Stimulated activated CD8-positive, alpha-beta memory T cell treated with anti-CD3 and anti-CD28 coated beads, Interleukin-15, amount 100 ng/mL, for 48 hours (primary cell): Measurements from ENCODE around the gene MYH9.

ENCODE experiments used
- DNase-seq, 2 donors: peaks; one replicate each; pipeline ENCODE4 v3.0.0-alpha.2; 2020; ENCODE audit warnings: low read depth in 2 of 2

The MYH9 gene

DNA sequence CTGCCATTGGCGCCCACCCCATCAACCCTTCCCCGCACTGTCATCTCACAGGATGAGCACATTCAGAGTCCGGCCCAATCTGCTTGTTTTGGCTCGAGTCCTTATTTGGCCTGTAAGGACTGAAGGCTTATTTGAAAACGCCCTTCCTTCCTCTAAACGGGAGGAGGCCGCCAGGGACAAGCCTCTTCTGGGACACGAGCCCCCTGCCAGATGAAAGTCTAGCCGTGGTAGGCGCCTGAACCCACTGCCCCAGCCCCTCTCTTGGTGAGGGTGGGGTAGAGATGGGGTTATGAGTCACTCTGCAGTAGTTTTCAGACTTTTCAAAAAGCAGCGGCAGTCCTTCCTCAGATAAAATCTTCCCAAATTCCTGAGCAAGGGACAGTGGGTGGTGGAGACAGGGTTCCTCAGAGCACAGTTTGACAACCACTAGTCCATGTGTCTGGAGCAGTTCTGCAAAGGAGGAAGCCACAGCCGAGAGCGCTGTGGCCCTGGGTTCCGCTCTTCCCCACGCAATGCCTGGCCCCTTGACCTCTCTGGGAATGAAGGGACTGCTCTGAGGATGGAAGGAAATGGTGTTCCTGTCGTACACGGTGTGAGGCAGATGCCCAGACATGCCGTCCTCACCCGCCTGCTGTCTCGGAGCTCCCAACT lies 57.0 kb downstream of the MYH9 start:
- no peak for DNase-seq

DNA sequence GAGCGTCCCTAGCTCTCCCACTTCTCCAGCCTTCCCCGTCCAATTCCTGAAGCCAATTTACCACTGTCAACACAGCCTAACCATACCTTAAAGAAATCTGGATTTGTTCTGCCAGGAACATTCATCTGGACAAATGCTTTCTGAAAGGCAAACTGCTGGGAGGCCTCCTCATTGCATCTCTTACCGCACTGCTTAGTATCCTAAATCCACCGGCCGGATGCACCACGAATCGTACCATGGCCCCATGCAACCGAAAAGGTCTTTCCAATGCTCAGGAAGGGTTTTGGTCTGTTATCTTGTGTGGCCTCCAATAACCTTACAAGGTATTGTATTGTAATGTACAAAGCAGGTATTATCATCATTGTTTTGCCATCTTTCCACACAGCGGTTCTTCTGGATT lies 57.6 kb downstream of the MYH9 start:
- no peak for DNase-seq

DNA sequence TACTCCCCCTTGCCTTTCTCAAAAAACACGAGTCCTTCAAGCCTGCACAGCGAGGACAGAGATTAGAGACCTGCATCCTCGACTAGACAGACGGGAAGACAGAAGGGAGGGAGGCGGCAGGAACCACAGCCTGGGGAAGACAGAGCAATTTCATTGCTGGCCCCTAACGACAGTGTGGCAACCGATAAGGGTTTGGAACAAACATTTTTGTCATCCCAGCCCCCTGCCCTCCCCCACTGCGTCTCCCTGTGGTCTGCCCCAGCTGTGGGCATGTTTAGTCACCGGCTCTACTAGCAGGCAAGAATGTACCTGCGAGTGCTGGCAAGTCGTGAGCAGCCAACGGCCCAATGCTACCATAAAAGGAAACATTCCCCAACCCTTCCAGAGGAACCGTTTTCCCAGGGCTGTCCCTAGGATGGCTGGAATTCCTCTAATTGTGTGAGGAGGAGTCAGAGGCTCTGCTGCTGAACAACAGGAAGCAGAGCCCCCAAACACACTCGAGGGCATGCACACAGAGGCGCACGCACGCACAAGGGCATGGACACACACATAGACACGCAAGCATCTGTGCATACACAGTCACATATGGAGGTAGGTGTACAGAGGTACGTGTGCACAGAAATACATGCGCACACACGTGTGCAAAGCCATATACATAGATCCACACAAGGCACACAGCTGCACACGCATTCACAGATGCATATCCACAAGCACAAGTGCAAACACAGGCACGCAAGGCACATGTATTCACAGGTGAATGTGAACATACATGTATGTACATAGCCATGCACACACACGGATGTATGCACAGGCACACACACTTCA lies 58.3 kb downstream of the MYH9 start:
- peak; percentile 84 to 86 for DNase-seq

DNA sequence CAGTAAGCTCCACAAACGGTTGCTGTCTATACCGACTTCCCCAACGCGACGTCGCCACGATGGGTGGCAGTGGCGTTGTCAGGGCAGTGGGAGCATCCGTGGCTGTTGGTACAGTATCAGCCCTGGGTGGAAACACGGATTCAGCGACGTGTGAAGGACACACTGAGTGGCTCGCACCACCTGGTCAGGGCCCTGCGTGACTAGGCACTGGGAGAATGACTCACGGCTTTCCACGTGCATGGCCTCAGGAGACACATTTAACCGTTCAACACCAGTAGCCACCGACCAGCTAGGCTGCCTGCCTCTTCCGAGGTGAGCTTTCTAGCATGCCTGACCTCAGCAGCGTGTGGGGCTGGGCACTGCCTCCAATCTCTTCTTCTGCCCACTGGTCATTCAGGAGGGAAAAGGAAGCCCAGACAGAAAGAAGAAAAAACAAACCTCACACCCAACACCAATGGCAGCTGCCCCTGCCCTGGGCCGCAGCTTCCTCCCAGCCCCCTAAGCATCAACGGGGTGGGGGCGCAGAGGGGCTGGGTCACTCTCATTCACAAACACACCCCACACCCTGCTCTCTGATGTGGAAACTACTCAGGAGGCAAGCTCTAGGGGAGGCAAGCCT lies 59.0 kb downstream of the MYH9 start:
- peak in 1 of 2 donors; percentile 48 for DNase-seq

DNA sequence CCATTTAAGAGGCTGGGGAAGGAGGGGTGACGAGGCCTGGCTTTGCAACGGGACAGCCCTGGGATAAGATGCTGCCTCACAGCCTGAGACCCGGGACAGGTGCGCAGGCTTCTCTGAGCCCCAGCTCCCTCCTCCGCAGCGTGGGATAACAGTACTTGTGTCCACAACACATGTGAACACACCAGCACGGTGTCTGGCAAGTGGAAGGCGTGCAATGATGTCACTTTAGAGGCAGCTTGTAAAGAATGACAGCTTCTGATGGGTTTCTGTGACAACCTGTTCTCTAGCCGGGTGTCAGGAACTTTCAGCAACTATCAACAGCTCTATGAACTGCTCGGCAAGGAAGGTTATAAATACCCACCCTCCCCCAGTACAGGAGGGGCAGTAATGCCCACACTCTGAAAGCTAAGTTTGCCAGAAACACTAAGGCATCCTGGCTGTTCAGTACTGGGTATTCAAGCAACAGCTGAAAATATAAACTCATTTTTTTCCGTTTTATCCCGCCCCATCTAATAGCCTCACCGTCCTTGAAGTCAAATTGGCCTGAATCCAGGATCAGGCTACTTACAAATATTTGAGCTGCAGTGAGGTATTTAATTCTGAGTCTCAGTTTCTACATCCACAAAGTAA lies 59.7 kb downstream of the MYH9 start:
- no peak for DNase-seq

DNA sequence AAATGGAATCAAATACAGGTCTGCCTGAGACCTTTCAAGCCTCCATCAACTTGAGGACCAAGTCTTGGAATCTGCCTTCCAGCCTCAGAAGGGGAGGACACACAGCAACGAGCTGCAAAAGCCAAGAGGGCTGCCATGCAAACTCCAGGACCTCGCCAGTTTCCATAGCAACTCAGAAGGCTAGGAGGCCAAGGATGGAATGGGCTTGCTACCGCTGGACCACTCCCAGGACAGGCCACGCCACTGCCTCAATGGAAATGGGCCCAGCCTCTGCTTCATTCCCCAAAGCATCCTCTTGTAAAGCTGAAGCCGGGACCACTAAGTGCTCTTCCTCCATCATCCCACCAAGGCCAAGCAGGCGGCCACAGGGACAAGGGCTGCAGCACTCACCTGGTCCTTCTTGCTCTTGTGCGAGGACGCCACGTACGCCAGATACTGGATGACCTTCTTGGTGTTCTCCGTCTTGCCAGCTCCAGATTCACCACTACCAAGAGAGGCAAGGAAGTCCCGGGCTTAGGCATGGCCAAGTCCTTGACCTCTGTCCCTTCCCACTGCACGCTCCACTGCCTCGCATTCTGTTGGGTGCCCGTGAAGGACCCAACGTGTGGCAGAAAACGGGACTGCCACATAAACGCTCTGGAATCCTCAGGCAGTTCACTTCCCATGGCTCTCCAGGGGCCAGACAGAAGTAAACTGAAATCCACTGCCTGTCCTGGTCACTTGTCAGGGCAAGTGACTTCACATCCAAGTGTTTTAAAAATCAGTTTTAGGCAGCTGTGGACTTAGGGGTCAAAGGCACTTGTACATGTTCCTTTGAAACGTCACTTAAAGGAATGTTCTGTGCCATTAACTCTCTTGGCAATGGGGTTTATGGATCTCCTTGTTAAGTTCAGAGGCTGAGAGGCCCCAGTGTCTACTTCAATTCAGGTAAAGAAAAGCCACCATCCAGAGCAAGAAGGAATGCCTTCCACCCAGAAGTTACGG lies 61.3 kb downstream of the MYH9 start:
- no peak for DNase-seq

DNA sequence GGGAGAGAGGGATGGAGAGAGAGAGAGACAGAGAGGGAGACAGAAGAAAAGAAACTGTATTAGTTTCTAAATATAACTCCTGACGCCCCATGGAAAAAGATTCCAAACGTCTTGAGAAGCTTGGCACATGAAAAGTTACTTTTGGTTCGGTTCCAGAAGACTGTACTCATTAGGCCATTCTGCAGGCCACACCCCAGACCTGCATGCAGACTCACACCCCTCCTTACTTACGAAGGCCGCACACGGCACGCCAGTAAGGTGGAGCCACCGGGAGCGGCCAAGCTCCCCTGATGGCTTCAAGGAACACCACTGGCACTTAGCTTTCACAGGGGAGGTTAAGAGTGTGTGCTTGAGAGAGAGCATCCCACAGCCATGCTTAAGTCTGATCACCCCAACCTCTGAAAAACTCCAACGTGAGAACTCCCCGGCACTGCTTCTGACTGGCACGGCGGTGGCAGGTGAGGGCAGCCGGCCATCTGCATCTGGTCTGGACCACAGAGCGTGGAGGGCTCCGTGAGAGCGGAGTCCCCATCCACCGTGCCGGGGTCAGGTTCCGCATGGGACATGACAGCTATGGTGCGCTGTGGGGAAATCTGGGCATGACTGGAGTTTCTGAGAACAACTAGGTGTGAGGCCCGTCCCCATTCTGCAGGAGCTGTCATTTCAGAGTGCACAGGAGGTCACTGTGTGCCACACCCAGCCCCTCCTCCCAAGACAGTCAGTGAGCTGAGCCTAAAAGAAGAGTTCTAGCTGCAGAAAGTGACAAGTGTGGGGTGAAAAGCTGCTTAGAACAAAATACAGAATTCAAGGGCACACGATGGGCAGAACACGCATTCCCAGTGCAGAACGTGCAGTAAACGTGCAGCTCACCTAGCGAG lies 62.4 kb downstream of the MYH9 start:
- DNase-seq, result no peak

DNA sequence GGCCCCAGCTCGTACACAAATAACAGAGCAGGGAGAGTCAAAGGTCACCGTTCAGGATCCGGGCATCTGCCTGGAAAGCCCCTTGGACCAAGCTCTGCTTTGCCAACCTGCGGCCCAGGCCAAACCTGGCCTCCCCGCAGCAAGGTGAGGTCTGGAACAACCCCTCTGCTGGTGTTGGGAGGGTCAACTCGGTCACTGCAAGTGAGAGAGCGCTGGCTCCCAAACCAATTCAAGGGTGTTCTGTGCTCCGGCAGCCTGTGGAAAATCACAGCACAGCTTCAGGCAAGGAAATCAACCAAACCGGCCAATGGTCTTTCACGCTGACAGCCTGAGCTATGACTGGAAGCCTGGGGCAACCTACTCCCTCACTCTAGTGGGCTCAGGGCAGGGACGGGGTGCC lies 63.4 kb downstream of the MYH9 start:
- no peak for DNase-seq

DNA sequence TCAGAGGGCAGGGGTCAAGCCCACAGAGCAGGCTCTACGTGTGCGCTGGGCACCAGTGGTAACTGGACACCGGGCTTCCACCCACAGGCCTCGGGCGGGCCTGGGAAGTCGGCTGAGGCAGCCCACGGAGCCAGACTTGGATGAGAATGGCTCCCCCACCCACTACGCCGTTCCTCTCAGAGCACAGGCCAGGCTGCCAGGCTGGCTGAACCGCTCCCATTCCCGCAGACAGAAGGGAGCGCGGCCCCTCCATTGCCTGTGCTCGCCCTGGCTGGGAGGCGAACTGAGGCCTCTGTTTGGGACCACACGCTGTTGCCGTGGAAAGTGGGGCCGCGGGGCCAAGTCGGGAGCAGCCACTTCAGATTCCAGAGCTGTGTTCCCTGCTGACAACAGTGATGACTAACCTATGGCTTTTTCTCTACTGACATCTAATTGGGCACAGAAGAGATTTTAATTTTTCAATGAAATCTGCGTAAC lies 63.9 kb downstream of the MYH9 start:
- no peak for DNase-seq

DNA sequence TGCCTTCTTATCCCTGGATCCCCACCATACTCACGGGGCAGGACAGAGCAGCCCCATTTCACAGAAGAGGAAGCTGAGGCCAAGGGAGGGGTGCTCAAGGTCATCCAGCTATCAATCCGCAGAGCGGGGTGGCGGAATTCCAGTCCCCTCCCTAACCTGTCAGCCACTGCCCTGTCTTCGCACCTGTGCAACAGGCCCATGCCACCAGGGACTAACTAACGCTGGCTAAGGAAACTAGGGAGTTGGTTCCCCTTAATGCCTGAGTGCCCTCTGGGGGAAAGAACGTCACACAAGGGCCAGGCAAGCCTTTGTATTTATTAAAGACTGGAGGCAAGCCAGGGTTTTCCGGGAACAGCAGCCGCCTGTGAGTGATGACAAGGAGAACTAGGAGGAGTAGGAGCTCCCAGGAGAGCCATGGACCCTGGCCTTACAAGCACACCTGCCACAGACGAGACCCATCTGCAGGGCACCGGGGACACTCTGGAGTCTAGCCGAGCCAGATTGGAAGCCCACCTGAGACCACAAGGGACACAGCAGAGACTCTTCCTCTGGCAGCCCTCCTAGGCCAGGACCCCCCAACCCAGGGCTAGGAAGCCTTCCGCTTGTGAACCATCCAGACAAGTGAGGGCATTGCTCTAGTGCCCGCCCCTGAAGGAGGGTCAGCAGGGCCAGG lies 64.4 kb downstream of the MYH9 start:
- no peak for DNase-seq

DNA sequence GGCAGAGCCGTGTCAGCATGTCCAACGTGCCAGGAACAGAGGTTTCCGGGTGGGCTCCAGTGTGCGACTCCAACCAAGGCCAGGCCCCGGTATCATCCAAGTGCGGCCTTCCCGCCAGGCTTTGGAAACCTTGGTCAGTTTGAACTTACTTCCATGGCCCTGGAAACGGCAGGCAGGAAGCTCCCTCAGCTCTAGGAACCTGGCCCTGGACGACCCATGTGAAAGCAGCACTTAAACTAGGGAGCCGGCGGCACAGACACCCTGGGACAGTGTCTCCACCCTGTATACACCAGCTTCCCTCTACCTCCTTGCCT lies 65.2 kb downstream of the MYH9 start:
- DNase-seq, result no peak

DNA sequence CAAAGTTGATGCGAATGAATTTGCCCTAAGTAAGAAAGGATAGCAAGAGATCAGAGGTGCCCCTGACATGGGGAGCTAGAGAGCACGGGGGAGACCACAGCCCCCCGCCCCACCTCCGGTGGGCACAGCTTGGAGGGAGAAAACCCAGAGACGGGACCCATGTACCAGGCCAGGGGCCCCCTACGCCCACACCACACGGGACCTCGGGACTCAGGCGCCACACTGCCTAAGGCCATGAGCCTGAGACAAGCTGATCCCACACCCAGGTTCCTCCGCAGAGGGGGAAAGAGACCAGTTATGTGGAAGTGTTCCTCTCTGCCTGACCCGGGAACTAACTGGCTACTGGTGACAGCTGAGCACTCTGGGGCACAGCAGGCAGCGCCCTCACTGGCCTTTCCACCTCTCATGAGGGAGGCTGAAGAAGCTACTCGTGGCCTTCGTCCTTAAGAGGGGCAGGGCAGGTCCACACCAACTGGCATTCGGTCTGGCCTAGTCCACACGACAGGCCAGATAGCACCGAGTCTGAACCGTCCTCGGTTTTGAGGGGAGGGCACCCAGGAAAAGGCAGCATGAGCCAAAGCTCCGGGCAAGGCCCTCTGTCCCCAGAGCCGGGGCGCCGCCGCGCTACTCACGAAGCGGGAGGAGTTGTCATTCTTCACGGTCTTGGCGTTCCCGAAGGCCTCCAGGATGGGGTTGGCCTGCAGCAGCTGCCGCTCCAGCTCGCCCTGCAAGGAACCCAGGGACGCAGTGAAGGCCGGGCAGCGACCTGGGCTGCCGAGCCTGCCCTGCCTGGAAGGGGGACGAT lies 65.8 kb downstream of the MYH9 start:
- DNase-seq, result no peak

DNA sequence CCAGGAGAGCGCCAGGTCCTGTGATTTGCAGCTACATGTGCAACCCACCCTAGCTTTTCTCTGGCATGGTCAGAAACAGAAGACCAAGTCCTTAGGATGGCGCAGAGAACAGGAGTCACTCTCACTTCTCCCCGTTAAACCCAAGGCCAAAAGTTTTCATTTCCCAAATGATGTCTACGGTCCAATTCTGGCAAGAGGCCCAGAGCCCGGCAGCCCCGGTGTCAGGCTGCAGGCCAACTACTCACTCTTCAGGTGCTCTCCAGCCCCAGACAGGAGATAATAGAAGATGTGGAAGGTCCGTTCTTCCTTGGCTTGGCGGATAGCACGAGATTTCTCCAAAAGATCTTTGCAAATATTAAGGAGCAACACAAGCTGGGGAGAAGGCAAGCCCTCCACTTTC lies 67.2 kb downstream of the MYH9 start:
- no peak for DNase-seq

DNA sequence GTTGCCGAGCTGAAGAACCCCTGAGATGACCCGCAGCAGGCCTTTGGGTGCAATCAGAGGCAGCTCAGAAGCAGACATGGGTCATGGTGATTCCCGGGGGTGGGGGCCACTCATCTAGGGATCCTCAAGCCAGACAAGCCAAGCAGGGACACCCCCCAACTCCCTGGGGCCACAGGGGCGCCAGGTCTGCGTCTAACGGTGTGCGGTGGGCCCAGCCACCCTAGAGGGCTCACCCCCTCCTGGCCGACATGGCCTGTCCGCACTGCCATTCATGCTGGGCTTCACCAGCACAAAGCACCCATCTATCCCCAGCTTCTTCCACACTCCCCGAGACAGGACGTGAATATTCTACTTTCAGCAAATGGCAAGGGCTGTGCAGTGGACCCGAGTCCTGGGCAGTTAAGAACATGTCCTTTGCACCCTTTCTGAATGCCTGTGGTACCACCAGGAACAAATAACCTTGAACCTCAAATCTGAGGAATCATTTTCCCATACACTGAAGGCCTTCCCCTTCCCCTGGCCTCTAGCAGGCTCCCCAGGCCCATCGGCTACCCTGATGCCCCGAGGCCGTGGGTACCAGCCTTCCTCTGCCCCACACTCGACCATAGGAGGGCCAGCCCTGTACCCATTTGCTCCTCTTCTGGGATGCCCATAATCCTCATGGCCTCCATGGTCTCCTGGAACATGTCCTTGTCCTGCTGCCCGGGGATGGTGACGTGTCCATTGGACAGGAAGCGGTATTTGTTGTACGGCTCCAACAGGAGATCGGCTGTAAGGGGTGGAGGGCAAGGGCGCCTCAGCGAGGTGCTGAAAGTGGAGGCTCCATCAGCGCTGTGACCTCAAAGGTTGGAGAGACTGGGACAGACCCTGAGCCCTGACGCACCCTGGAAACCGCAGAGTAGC lies 67.9 kb downstream of the MYH9 start:
- no peak for DNase-seq

DNA sequence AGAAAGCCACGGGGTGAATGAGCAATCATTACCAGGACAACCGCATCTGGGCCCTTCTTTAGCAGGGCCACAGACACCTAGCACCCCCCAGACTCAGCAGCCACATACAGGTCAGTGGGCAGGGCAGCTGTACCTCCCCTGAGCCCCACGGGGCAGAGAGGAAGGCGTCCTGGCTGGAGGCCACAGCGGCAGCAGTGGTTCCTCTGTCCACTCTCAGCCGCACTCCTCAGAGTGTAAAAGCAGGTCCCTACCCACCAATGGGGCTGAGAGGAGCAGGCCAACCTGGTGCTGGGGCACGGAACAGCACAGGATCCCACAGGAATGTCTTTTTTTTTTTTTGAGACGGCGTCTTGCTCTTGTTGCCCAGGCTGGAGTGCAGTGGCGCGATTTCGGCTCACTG lies 69.3 kb downstream of the MYH9 start:
- DNase-seq, result no peak

DNA sequence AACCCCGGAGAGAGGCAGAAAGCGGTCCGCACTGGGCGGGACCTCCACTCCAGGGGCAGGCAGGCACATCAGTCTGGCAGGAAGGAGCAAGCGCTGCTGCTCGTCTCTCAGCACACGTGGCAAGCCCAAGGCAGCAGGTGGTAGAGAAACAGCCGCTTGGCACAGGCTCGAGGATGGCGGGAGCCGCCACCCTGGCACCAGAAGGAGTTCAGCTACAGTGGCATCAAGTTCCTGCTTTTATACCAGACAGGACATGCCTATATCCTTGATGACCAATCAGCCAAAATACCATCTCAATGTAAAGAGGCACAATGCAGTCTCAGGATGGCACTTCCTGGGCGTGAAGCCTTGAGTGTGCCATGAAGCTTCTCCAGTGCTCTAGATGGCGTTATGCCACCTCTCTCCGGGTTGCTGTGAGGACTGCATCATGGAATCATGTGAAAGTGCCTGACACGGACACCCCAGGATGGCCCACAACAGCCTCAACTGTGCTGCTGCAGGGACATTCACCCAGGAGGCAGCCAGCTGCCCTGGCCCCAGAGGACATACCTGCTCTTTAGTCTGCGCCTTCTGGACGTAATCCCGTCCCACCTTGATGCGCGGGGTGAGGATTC lies 70.0 kb downstream of the MYH9 start:
- DNase-seq, result no peak

DNA sequence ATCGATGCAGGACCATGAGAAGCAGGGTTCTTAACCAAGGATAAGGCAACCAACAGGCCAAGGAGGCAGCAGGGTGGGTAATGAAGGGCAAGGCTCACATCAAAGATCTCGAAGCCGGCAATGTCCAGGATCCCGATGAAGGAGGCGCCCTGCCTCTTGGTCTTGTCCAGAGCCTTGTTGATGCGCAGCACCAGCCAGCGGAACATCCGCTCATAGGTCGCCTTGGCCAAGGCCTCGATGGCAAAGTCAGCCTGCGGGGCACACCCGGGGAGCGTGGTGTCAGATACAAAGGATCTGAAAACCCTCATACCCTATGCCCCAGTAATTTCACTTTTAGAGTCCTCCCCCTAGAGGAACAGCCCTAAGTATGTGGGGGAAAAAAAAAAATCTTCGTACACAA lies 71.3 kb downstream of the MYH9 start:
- DNase-seq, result no peak

DNA sequence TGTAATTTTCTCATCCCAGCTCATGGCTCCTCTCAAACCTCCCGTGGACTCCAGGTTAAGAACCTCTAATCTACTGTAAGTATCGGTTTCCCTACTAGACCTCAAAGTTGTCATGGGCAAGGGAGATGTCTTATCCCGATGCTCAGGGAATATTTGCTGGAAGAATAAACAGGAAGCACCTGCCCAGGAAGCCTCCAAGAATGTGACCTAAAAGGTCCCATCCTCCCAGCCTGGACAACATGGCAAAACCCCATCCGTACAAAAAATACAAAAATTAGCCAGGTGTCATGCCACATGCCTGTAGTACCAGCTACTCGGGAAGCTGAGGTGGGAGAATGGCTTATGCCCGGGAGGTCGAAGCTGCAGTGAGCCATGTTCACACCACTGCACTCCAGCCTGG lies 72.4 kb downstream of the MYH9 start:
- DNase-seq, result no peak
